ENCODE data around the gene FBXW11.

FBXW11 gene

DNA sequence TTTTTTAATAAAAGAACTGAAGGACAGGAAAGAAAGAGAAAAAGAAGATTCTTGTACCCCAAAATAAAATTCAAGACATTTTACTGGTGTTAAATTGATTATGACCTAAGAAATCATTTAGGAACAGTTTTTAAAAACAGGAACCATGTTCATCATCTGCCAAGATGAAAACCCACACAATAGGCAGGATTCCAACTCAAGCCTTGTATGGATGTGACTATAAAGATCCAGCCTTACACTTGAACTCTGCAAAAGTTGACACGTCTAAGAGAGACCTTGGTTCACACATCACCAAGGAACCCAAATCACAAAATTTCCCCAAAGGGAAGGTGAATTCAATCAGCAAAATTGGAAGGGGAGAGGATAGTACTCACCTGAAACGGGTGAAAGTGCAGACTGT is 138.2 kb downstream of the FBXW11 start:
- no peak for DNase-seq (ENCODE audit: low read depth in 2 of 2)

DNA sequence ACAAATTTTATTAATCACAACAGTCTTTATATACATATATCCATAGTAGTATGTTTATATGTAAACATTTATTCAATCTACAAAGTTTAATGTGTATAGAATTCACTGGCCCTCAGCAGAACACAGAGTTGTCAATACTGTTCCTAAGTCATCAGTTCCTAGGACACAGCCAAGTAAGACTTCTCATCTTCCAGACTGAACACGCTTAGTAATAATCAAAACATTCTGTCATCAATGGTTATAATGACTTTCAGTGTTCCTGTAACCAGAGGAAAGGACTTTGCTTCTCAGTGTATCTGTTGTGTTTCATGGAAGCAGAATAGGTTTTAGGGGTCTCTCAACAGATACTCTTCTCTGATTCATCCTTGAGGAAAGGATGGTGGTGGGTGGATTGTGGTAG is 138.7 kb downstream of the FBXW11 start:
- no peak for DNase-seq (ENCODE audit: low read depth in 2 of 2)

DNA sequence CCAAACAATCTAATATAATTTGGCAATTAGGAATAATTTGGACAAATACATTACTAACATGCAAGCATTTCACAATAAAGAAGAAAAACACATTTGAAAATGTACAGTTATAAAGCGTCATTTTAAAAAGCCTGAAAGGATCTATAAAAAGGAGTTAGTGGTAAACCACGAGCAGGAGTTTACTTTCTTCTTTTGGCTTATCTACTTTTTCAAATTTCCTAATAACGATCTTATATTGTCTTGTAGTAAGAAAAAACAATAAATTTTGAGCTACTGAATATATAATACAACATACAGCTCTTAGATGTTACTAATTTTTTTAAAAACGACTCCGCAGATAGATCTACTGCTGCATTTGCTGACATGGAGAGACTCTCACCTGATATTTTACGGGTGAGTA is 141.0 kb downstream of the FBXW11 start:
- no peak for DNase-seq (ENCODE audit: low read depth in 2 of 2)

DNA sequence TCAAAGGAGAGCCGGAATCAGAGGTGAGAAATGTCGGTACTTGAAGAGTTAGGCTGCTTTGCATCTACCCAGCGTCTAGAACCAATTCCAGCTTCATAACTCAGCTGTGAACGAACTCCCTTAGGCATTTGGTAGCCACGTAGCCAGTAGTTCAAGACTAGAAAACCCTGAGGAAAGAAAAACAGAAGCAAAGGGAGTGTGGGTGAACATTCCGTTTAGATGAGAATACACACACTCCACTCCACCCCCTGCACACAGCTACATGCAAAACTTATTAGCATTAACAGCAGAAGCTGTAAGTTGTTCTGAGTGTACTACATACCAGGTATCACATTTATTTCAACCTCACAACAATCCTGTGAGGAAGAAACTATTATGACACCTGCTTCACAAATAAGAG is 142.5 kb downstream of the FBXW11 start:
- DNase-seq (ENCODE audit: low read depth in 2 of 2): no peak

DNA sequence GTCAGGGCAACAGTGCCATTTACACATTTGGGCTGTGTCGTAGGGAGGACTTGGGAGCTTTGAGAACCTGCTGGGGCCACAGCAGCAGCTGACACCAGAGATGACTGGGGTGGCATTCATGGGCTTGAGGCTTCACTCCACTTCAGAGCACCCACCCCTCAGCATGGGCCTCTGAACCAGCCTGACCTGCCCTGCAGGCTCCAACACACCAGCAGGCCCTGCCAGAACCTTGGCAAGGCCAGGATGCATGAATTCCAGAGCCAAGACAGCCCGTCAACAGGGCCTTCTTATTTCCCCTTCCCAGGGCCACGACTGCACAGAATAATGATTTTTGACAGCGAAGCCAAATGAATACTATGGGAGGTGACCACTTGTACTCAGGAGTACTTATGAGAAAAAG is 143.8 kb downstream of the FBXW11 start:
- no peak for DNase-seq (ENCODE audit: low read depth in 2 of 2)

DNA sequence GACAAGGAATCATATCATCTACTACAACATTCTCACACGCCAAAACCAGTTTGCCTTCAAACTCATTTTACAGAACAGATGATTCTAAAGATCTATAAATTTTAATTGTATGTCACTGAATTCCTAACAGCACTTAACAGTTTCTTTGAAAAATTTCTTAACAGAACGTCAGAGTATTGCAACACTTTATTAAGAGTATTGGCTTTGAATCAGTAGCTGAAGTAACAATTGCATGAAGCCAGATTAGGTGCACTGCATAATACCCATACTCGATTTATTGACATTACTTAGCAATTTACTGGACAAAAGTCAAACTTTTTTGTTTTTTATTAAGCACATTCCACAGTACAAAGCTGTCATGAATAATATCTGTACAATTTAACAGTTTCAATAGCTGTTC is 145.1 kb downstream of the FBXW11 start:
- DNase-seq (ENCODE audit: low read depth in 2 of 2): no peak

DNA sequence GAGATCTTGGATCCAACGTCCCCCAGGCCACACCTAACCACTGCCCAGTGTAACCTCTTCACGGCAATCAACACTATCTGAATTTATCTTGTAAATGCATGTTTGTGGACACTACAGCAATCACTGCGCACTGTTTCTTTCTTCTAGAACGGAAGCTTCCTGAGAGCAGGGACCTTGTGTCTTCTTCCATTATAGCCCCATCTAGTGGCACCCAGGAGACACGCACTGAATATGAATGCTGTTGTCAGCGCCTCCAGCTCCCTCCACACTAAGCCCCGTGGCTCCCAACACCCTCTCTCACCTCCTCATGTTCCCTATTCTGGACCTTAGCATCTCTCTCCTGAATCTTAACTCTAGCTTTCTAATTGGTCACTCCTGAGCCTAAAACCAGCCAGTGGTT is 148.1 kb downstream of the FBXW11 start:
- no peak for DNase-seq (ENCODE audit: low read depth in 2 of 2)

DNA sequence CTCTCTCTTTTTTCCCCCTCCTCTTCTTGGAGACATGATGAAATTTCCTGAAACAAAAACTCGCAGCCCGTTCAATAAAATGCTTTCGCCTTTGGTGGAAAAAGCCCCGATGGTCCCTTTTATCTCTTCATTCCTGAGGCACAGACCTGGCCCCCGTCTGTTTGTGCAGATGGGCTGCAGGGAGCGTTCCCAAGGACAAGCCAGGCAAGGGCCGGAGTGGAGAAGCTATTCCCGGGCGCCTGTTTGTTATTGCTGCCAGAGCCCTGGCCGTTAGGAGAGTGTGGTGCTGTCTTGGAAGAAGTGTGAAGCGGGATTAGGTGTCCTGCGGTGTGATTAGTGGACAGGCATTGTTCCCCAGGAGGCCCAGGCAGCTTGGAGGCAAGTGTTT is 149.0 kb downstream of the FBXW11 start:
- no peak for DNase-seq (ENCODE audit: low read depth in 2 of 2)

DNA sequence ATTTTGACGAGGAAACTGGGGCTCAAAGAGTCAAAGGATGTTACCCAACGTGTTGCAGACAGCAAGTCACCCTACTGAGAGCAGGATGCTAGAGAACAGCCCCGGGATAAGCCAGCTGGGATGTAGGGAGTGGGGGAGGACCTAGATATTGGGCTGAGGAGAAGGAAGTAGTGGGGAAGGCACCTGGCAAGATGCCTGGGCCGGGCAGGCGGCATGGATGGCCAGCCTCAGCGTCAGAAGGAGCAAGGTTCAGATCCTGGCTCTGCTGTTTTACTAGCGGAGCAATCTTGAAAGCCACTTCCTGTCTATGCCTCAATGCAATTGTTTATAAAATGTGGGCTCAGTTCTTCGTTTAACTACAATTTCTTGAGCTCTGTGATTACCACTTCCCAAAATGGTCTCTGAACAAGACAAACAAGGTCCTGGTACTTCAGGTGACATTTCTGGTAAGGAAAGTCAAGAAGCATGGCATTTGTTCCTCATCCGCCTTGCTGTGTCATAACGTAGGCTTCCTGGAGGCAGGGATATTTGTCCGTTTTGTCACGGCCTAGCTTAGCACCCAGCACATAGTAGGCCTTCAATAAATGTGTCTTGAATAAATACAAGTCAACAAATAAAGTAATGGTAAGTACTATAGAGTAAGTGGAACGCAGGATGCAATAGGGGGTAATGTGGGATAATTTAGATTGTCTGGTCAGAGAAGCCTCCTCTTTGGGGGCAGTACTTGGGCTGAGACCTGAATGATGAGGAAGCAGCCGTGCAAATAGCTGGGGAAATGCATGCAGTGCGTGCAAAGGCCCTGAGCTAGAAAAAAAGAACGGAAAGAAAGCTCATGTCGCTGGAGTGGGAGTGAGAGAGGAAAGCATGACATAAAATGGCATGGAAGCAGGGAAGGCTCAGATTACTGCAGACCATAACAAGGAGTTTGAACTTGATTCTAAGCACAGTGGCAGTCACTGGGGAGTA is 150.4 kb downstream of the FBXW11 start:
- DNase-seq (ENCODE audit: low read depth in 2 of 2): no peak

DNA sequence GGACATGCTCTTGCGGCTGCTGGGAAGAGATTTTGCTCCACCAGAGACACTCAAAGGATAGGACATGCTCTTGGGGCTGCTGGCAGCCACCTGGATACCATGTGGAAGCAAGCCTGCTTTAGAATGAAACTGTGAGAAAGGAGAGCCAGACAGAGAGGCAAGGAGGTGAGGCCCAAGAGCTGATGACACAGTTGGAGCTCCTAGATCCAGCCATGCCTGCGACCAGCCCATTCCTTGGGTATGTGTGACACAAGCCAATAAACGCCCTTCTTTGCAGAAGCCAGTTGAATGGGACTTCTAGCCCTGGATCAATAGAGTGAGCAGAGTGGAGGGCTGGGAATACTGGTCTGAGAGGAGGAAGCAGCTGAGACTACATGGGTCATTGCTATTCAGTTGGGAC is 151.2 kb downstream of the FBXW11 start:
- no peak for DNase-seq (ENCODE audit: low read depth in 2 of 2)

DNA sequence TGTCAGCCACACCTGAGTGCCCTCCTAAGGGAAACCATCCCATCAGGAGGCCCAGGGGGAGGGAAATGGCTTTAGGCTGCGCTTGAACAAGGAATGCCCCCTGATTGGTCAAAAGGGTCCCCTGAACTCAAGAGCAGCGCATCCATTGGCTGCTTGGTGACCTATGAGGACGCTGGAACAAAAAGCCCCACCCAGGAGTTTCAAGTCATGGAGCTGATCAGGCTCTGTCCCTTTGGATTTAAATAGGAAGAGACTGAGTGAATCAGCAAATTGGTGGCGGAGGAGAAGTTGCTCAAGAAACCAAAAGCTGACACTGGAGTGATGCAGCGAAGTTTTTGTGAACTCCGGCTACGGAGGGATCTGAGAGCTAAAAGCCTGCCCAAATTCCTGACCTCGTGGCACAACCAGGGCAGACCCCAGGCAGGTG is 154.2 kb downstream of the FBXW11 start:
- DNase-seq (ENCODE audit: low read depth in 2 of 2): no peak

DNA sequence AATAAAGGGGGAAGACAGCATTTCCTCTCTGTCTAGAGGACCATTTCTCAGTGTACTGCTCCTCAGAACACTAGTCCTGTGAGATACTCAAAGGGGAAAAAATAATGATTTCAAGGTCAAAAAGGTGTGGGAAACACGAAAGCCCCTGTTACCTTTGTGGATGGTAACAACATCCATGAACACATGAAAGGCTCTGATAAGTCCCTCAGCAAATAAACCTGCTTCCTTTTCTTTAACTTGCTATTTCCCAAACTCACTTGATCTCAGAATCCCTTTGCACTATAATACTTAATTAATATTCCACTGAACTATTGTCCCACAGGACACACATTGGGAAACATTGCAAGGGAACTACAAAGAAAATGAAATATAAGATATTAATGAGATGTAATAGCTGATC is 155.2 kb downstream of the FBXW11 start:
- DNase-seq (ENCODE audit: low read depth in 2 of 2): no peak

DNA sequence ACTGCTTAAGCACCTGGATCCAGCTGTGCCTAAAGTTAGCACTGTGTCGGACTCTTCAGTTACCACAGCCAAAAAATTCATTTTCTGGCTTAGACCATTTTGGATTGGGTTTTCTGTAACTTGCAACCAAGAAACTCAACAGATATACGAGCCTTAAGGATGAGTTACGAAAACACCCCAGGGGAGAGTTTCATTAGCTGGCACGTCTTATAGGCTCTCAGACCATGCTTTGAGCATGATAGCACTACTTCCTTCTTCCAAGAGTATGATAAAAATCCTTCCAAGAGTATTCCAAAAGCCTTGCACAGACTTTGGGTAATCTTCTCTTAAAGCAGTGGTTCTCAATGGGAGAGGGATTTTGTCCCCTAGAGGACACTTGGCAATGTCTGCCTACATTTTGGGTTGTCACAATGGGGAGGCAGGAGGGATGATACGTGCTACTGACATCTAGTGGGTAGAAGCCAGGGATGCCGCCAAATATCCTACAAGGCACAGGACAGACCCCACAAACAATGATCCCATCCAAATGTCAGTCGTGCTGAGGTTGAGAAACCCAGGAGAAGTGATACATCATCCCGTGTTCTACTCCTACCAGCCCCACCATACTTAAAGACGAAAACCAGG is 156.0 kb downstream of the FBXW11 start:
- no peak for DNase-seq (ENCODE audit: low read depth in 2 of 2)

DNA sequence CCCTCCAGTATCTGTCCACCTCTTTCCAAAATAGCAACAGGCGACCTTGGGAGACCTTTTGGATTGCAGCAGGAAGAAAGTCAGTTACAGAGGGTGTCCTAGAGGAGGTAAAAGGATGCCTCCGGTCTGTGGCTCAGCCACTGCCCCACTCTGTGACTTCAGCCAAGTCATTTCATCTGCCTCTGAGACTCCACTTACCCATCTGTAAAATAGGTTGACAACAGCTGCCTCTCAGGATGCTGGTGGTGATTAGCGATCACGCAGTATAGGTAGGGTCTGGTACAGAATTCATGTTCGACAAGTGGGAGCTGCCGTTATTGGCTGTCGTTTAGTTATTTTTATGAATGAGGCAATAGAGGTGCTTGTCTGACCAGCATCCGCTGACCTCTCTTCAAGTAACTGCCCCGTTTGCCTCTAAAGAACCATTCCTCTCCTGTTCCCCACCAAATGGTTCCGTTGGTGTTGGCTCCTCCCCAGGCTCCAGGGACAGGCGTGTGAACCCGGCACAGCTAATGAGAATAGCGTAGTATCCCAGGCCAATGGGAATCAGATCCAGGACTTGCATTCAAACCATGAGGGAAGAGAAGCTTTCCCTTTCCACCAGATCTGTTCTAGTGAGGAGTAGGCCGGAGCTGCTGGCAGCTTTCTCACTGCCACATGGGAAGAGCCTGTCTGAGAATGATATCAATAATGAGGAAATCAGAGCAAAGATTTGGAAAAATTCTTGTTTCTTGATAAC is 156.7 kb downstream of the FBXW11 start:
- no peak for DNase-seq (ENCODE audit: low read depth in 2 of 2)

DNA sequence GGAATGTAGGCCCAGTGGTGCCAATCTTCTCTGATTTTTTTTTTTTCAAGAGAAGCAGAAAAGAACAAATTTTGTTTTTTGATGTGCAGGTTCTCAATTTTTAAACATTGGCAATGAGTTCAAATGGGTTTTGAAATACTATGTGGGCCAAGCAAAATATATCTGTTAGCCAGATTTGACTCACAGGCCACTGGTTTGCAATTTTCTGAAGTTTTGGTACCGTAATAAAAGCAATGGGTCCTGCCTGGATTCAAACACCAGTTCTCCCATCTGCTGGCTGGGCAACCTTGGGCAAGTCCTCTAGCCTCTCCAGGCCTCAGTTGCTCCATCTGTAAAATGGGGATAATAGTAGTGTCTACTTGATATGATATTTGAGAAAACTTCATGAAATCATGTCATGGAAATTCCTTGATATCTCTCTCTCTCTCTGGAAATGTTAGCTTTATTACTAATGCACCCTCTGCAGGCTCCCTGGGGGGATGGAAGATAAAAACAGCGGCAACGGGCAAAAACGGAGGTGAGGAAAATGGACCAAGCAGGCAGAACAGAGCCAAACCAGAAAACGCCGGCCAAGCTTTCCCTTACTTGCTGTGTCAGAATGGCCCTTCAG is 157.4 kb downstream of the FBXW11 start:
- no peak for DNase-seq (ENCODE audit: low read depth in 2 of 2)

DNA sequence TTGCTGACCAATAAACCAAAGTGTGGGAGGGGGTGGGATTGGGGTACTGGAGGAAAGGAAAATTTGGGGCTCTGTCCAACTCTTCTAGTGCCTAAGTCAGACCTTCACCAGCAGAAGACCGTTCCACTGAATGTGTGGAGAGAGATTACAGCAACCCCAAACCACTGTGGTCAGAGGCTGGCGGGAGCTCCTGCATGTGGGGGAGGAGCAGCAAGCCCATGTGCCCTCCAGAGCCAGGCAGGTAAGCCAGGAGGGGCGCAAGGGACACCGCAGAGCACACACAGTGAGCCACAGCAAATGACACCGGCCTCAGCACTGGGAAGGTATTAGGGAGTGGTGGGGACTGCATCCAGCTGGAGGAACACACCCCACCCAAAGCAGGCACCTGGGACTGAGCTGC is 158.0 kb downstream of the FBXW11 start:
- DNase-seq (ENCODE audit: low read depth in 2 of 2): no peak

DNA sequence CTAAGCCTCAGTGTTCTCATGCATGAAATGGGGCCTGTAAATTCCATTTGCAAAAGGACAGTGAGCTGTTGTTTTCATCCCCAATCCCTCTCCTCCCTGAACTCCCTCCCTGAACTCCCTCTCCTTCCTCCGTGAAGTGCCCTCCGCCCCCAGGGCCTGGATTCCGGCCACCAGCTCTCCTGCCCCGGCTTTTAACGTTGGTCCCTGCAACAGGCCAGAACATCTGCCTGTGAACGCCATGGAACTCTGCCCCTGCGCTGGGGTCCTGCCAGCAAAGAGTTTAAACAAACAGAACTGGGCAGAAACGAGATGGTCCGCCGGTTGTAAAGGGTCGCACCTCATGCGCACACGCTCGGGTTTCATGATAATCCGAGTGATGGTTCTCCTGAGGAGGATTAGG is 158.4 kb downstream of the FBXW11 start:
- DNase-seq (ENCODE audit: low read depth in 2 of 2): no peak

DNA sequence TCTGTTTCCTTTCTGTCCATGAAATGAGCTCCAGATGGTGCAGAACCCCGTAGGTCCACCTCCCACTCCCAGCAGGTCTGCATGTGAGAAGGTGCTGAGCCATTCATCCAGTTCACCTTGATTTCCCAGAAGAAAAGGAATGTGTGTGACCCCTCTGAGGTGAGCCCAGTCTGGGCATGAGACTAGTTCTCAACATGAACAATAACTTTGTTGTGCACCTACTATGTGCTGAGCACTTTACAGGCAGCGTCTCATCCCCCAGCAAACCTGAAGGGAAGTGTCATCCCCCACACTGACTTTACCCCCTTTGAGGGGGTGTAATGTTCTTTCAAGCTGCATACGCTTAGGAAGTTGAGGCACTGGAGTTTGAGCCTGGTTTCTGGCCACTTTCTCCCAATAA is 159.4 kb downstream of the FBXW11 start:
- no peak for DNase-seq (ENCODE audit: low read depth in 2 of 2)

DNA sequence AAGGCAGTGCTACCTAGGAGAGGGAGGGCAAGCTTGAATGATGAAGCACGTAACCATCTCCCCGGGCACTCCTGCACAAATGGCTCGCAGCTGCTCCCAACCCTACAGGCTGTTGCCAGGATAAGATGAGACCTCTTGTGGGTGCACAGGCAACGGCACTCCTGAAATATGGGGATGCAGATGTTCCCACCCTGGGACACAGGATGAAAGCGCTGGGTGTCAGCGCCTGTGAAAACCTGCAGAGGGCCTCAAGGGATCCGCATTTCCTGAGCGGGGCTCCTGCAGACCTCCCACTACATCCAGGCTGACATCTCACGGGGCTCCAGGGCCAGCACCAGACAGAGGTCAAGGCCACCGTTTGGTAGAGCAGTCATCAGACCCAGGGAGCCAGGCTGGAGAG is 160.1 kb downstream of the FBXW11 start:
- DNase-seq (ENCODE audit: low read depth in 2 of 2): no peak

DNA sequence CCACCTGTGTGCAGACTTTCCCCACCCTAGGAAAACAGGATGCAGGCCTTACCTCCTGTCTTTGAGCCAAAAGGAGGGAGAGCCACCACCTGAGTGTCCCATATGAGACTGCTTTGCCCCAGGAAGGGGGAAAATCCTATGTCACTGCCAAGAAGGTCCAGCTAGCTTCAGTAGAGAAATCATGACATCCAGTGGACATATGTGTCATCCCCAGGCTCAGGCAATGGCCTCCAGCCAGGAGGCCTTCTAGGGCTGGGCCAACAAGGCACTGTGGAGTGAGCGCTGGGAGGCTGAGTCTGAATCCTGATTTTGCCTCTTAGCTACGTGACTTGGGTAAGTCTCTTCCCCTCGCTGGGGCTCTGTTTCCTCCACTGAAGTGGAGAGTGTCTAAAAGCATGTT is 160.6 kb downstream of the FBXW11 start:
- DNase-seq (ENCODE audit: low read depth in 2 of 2): no peak

DNA sequence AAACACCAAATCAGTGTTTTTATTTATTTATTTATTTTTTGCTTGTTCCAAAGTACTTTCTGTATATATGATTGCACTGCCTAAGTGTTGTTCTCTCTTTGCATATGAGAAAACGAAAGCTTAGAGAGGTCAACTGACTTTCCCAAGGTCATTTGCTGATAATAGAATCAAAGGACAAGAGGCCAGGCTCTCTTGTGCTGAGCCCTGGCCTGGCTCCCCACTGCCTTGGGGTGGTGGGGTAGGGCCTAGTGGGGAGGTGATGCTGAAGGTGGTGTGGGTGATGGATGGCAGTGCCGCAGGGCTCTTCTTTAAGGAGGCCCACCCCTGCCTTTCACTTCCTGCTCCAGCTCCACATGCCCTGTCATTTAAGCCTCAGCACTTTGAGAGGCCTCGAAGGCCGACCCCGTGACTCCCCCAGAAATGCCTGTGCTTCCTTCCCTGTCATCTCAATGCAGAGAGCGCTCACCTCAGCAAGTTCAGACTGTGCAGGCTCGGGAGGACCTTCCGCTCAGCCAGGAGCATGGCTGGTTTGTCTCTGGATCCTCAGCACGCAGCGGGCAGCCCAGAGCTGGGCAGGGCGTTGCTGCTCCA is 161.3 kb downstream of the FBXW11 start:
- DNase-seq (ENCODE audit: low read depth in 2 of 2): no peak

DNA sequence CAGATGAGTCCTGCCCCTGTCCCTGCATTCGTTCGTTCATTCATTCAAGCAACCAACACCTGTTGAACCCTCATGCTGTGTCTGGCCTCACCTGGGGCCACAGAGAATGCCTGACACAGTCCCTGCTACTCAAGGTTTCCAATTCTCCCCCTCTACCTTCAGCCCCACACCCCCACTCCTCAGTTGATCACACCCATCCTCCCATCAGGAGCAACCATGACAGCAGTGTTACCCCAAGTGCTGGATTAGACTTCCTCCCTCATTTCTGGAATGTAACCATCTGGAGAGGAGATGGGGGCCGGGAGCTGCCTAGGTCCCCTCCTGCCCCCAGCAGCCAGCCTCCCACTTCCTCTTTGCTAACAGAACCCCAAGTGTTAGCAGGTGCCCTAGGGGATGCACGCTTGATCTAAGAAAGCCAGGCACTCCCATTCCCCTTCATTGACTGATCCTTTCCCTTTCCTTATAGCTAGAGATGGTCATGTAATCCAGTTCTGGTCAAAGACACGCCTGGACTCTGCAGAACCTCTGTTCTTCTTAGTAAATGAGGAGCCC is 163.6 kb downstream of the FBXW11 start:
- no peak for DNase-seq (ENCODE audit: low read depth in 2 of 2)
